Retinal pigment epithelial cell (primary cell): ENCODE results near the gene DYRK3.
"Not testable (repeated sequence)": the region's sequence is repeated elsewhere in the genome, so short reads cannot be mapped to it uniquely, and the experiment has no call there.

ENCODE experiments used
- DNase-seq: peaks from one replicate; pipeline ENCODE4 v3.0.0-alpha.2; 2010; ENCODE audit warnings: low read depth
- H3K4me3 ChIP-seq: 2 replicates; pipeline ENCODE4 v1.5.1; 2011; ENCODE audit warnings: mild to moderate bottlenecking, low read length, control low read depth, moderate library complexity
- TF ChIP-seq, protein P1 (sequence below): conservative IDR thresholded peaks from 2 replicates; pipeline ENCODE4 v1.5.1; 2011; ENCODE audit warnings: low read depth, low read length, control low read depth, inconsistent platforms

DYRK3 gene

DNA sequence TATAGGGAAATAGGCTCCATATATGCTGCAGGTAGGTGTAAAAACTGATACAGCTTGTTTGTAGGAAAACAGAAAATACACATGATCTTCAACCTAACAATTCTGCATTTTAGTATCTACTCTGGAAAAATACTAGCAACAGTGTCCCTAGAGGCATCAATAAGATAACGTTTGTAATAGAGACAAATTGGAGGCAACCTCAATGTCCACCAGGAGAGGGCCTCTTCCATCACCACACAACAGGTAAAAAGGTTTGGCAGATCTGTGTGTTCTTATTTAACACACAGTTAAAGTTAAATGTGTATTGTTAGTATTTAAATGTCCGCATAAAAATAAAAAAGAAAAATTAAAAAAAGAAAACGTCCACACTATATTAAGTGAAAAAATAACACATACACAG is 28.5 kb upstream of the DYRK3 start:
- TF ChIP-seq, protein P1, sequence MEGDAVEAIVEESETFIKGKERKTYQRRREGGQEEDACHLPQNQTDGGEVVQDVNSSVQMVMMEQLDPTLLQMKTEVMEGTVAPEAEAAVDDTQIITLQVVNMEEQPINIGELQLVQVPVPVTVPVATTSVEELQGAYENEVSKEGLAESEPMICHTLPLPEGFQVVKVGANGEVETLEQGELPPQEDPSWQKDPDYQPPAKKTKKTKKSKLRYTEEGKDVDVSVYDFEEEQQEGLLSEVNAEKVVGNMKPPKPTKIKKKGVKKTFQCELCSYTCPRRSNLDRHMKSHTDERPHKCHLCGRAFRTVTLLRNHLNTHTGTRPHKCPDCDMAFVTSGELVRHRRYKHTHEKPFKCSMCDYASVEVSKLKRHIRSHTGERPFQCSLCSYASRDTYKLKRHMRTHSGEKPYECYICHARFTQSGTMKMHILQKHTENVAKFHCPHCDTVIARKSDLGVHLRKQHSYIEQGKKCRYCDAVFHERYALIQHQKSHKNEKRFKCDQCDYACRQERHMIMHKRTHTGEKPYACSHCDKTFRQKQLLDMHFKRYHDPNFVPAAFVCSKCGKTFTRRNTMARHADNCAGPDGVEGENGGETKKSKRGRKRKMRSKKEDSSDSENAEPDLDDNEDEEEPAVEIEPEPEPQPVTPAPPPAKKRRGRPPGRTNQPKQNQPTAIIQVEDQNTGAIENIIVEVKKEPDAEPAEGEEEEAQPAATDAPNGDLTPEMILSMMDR, result peak; percentile 61
- DNase-seq, result no peak
- no peak overlapping the region for H3K4me3 ChIP-seq

DNA sequence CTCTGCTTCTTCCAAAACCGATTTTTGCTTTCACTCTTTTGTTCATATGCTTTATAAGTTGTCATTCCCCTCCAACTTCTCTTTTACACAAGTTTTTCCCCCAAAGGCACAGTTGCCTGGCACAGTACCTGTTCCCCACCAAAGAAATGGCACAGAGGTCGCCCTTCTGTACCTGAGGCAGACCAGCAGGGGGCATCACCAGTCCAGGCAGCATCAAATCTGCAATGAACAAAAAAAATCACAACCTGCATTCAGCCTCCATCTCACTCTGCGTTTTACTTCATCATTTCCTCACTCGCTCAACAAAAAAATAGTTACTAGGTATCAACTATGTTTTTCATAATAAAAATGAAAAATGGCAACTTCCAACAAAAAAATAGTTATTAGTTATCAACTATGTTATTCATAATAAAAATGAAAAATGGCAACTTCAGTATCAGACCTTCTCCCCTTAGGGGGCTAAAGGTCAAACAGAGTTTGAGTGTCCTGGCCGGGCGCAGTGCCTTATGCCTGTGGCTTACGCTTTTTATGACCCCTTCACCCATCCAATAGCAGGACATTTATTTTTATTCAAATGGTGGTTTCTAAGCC is 27.1 kb upstream of the DYRK3 start:
- H3K4me3 ChIP-seq, result no peak overlapping the region
- no peak for DNase-seq
- TF ChIP-seq, protein P1, result peak; percentile 90

DNA sequence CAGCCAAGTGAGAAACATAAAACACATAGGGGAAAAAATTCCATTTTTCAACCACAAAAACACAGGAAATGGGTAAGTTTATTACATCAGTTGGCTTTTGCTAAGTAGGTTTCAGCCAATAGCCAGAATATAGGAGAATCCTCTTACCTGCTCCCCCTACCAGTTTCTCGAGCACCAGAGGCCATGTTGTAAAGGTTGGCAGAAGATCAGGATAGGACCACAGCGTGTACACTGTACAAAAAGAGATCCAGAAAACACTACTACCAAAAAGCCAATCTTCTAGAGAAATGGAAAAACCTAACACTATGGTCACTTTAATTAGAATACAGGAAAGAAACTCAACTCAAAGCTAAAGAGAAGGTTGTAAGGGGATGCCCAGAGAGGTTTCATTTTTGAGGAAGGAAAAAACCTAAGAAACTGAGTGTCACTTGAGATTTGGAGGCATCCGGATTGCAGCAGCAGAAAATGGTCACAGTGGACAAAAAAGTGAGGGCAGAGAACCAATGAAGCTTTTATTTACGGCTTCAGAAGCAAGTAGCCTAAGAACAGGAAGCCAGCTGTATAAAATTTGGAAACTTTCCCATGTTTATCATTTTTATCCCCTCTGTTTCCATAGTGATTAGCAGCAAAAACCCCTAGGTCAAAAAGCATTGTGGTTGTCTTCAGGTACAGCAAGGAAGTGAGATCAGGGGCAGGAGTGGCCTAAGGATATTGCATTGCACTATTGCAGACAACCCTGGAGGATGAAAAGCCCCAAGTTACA is 25.9 kb upstream of the DYRK3 start:
- DNase-seq, result no peak
- TF ChIP-seq, protein P1, result no peak
- H3K4me3 ChIP-seq, result no peak overlapping the region

DNA sequence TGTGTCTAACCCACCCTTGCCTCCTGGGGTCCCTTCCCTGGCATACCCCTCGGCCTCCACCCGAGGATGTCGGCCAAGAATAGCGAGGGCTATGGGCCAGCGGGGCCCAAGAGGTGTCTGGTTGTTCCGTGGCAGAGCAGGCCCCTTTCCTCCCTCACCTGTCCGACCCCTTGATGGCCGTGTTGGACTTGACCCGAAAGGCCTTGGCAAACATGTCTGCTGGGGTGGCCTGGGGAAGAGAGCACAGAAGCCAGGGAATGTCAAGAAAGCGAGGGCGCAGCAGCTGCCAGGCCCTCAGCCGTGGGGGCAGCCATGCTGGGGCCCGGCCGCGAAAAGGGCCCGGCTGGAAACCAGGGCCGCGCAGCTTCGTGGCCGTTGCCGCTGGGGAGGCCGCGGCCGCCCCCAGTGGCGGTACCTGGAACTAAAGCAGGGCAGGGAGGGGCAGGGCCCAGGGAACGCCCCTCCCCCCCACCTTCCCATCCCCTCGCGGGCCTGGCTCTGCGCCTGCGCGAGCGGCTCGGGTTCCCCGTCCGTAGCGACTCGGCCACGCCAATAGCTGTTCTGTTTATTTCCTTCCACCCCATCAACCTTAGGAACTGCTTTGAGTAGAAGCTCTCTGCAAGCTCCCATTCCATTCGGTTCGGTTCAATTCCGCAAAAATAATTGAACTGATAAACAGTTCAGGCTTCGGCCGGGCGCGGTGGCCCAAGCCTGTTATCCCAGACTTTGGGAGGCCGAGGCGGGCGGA is 23.0 kb upstream of the DYRK3 start, which contains the start of gene EIF2D:
Gene EIF2D (minus strand): TSS at position 337 of the 748 bp plus-strand sequence. CDS start 123 bp downstream, at position 214.
- TF ChIP-seq, protein P1, result peak; percentile 82
- peak within 1 kb of the TSS; percentile 92 for H3K4me3 ChIP-seq
- peak; percentile 69 for DNase-seq

DNA sequence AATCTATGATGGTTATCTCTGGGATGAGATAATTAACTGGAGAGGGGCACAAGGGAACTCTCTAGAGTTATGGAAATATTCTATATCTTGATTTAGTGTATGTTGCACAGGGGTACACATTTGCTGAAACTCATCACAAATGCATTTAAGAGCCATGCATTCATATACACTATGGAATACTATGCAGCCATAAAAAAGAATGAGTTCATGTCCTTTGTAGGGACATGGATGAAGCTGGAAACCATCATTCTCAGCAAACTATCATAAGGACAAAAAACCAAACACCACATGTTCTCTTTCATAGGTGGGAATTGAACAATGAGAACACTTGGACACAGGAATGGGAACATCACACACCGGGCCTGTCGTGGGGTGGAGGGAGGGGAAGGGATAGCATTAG is 8.9 kb upstream of the DYRK3 start:
- H3K4me3 ChIP-seq, DNase-seq: not testable (repeated sequence)

DNA sequence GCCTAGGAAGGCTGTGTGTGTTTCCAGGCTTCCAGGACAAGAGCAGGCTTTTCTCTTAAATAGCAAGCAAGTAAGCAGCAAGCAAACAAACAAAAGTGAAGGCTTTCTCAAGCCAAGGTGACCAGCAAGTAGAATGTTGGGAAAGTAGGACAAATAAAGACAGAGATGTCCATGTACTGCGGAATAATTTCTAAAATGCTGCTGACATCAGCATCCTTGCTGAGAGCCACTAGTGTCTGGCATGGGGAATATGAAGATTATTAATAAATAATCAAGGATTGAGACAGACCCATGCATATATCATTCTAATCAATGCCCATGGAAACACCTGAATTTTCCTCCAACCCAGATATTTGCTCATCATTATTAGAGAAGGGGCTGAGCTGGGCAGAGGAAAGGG is 6.4 kb upstream of the DYRK3 start:
- H3K4me3 ChIP-seq, result no peak overlapping the region

DNA sequence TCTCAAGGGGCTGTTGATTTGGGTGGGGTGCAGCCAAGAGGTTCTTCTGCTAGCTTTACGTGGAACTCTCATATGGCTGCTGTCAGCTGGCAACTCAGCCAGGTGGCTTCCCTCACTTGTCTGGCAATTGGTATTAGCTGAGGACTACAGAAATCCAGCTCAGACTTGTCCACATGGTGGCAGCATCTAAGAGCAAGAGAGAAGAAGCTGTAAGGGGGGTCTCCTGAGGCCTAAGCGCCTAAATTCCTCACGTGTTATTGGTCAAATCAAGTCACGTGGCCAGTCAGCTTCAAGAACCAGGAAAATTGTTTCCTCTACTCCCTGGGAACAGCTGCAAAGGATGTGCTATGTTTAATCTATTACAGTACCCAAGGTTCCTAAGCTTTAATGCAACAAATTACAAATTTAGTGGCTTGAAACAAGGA is 4.2 kb upstream of the DYRK3 start:
- H3K4me3 ChIP-seq, result no peak overlapping the region
- DNase-seq, result peak; percentile 51
- TF ChIP-seq, protein P1, result peak; percentile 67

More for the DNA sequence above, 6.4 kb upstream of the DYRK3 start:
- TF ChIP-seq, protein P1, result no peak
- no peak for DNase-seq
